CD1c-positive myeloid dendritic cell (primary cell): Measurements from ENCODE around the gene LRP5.
"Not testable (repeated sequence)": the region's sequence is repeated elsewhere in the genome, so short reads cannot be mapped to it uniquely, and the experiment has no call there.

ENCODE experiments used
- DNase-seq: peaks from one replicate; pipeline ENCODE4 v3.0.0-alpha.2; 2016; ENCODE audit errors: extremely low spot score

Gene LRP5

DNA sequence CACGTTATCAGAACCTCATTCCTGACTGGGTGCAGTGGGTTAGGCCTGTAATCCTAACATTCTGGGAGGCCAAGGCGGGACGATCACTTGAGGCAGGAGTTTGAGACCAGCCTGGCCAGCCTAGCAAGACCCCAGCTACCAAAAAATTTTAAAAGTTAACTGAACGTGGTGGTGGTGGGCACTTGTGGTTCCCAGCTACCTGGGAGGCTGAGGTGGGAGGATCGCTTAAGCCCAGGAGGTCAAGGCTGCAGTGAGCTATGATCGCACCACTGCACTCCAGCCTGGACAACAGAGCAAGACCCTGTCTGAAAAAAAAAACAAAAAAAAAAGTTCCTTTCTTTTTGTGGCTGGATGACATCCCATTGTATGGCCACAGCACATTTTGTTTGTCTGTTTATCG is 80.4 kb downstream of the LRP5 start:
- DNase-seq = no peak

DNA sequence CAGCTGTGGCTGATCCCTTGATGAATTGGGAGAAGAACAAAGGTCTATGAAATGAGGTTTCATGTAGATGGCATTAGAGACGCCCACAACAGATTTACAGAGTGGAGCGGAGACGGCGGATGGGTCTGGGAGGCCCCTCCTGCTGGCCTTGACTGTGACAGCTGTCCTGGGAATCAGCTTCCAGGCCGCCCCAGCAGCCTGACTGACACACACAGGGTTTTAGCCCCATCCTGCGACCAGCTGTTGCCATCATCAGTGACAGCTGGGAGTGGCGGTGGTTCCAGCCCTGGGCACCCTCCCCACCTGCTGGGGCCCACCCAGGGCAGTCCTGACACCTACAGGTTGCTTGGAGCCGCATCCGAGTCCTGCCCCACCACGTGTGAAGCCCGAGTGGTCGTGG is 84.1 kb downstream of the LRP5 start:
- no peak for DNase-seq

- DNase-seq = no peak
Measured at GRCh38 chr11:68397256-68397655, 84.9 kb downstream of the LRP5 start.

DNA sequence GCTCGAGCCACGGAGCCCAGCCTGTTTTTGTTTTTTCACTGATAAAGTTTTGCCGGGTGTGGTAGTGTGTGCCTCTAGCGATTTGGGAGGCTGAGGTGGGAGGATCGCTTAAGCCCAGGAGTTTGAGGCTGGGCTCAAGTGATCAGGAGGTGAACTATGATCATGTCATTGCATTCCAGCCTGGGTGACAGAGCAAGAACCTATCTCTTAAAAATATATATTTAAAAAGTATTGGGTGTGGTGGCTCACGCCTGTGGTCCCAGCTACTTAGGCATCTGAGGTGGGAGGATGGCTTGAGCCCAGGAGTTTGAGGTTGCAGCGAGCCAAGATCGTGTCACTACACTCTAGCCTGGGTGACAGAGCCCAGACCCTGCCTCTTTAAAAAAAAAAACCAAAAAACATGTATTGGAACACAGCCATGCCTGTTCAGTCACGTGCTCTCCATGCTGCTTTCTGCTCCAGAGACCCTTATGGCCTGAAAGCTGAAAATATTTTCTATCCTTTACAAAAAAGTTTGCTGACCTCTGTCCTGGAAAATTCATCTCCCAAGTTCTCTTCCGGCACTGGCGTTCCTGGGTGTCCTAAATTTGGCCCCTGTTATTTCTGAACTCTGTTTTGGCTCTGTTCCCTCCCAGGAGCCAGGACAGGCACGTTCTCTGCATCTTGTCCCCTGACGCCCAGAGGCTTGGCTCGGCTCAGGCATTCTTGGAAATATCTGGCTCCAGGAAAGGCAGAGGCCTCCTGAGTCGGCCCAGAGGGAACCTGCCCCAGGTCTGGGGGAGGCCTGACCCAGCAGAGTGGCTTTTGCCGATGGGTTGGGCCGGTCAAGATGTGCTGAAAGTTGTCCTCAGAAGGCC is 86.8 kb downstream of the LRP5 start:
- DNase-seq = no peak

- no peak for DNase-seq
Measured at GRCh38 chr11:68399916-68400315, 87.5 kb downstream of the LRP5 start.

- DNase-seq = not testable (repeated sequence)
Measured at GRCh38 chr11:68400584-68400983, 88.2 kb downstream of the LRP5 start.

- DNase-seq = no peak
Measured at GRCh38 chr11:68401856-68402255, 89.5 kb downstream of the LRP5 start.

GRCh38 chr11:68402355-68403031 is 90.1 kb downstream of the LRP5 start:
- DNase-seq = no peak

GRCh38 chr11:68403424-68403823 is 91.0 kb downstream of the LRP5 start:
- no peak for DNase-seq

DNA sequence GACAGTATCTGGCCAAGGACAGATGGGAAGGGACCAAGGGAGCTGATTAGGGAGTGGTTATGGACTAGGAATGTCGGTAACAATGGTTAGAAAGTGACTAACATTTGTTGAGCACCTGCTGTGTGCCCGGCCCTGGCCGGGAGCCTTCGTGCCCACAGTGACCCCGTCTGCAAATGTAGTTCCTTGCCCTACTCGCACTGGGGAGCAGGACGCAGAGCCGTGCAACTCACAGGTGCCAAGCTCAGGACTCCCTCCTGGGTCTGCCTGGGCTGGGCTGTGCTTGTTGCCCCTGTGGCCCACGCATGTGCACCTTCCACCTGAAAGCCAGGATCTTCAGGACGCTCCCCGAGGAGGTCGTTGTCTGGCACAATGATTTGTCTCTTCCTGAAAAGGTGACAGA is 91.4 kb downstream of the LRP5 start:
- no peak for DNase-seq

GRCh38 chr11:68406324-68407313 is 94.2 kb downstream of the LRP5 start:
- DNase-seq = no peak

GRCh38 chr11:68408512-68408911 is 96.1 kb downstream of the LRP5 start:
- DNase-seq = no peak

GRCh38 chr11:68409748-68410344 is 97.5 kb downstream of the LRP5 start:
- no peak for DNase-seq

GRCh38 chr11:68411501-68411991 is 99.2 kb downstream of the LRP5 start:
- DNase-seq = no peak

- no peak for DNase-seq
Measured at GRCh38 chr11:68412593-68413475, 100.4 kb downstream of the LRP5 start.

DNA sequence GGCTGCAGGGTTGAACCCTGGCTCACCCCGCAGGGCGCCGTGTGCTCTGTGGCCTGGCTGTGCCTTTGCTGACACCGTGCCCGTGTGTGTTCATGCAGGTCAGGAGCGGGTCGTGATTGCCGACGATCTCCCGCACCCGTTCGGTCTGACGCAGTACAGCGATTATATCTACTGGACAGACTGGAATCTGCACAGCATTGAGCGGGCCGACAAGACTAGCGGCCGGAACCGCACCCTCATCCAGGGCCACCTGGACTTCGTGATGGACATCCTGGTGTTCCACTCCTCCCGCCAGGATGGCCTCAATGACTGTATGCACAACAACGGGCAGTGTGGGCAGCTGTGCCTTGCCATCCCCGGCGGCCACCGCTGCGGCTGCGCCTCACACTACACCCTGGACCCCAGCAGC is 101.2 kb downstream of the LRP5 start:
- no peak for DNase-seq

DNA sequence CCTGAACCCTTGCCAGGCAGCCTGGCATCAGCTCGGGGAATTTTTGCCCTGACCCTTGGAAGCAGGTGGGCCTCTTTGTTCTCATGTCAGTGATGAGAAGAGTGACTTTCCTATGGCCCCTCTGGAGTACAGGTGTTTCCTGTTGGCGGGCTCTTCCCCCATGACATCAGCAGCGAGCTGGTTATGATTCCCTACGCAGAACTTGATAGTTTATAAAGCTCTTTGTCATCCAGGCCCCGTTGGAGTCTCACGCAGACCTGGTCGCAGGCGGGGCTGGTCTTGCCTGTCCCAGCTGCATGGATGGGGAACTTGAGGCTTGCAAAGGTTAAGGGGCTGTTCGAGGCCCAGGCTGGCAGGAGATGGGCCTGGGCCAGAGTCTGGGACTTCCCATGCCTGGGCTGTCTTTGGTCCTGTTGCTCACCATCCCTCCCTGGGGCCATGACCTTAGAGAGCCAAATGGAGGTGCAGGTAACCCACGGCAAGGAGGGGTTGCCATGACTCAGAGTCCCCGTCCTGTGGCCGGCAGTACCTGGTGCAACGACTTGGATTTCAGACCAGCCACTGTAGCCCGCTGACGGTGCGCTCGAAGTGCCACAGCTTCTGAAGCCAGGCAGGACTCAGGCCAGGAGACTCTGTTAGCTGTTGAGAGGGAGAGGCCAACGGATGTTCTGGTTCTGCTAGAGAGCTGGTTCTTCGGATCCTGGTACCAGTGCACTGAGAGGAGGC is 102.3 kb downstream of the LRP5 start:
- DNase-seq = no peak

DNA sequence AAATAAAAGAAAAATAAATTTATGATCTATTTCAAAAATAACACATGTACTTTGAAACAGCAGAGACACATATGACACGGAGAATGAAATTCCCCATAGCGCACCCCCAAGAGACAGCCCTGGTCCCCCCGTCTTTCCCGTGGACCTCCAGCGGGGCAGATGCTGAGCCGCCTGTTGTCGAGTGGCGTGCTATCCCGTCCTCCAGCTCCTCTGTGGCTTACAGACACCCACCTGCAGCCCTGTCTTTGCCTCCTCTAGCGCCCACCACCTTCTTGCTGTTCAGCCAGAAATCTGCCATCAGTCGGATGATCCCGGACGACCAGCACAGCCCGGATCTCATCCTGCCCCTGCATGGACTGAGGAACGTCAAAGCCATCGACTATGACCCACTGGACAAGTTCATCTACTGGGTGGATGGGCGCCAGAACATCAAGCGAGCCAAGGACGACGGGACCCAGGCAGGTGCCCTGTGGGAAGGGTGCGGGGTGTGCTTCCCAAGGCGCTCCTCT is 103.7 kb downstream of the LRP5 start:
- DNase-seq = no peak

DNA sequence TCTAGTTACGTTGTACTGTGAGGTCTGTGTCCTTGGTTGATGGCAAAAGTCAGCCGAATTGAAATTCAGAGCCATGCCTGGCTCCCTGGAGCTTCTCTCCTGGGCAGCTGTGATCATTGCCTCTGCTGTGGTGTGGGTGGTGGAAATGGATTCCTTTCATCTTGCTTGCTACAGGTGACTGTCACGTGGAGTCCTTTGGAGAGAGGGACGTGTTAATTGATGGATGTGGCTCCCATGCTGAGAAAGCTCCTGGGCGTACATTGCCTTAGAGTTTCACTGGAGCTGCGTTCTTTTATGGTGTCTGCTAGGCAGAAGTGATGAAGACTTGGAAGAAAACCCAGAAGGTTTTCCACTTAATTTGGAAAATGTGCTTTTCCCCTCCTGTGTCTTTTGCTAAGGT is 106.3 kb downstream of the LRP5 start:
- no peak for DNase-seq

GRCh38 chr11:68420171-68420570 is 107.8 kb downstream of the LRP5 start:
- no peak for DNase-seq
